ENCODE measurements around the gene ASH1L. TPM values are rescaled to one million over a fixed set of nuclear protein-coding genes. Genes with fewer than 3 reads are reported as not detected.
A peak's percentile ranks its signal among the peaks of the same experiment; 100 is the strongest.
"Not testable (repeated sequence)": the region's sequence is repeated elsewhere in the genome, so short reads cannot be mapped to it uniquely, and the experiment has no call there.

The ASH1L gene
- total RNA-seq, 1 donor from 2014 or later: 17.1 TPM

DNA sequence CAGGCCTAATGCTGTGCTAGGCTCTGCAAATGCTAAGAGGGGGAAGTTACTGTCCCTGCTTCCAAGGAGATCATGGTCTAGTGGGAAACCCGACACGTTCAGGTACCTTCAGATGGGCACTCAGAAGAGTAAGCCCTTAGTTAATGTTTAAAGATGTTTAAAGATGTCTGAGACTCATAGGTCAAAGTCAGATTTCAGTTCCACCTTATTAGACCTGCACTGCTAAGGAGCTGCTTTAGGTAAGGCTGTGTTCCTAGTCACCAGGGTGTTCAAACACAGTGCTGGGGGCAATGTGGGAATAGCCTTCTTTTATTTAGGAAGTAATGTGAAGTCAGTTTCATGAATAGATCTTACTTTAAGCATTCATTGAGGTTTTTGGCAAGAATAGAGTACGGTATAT is 245.7 kb downstream of the ASH1L start:
- ATAC-seq (peak; percentile 8), DNase-seq (ENCODE audit: low spot score) (no peak)

DNA sequence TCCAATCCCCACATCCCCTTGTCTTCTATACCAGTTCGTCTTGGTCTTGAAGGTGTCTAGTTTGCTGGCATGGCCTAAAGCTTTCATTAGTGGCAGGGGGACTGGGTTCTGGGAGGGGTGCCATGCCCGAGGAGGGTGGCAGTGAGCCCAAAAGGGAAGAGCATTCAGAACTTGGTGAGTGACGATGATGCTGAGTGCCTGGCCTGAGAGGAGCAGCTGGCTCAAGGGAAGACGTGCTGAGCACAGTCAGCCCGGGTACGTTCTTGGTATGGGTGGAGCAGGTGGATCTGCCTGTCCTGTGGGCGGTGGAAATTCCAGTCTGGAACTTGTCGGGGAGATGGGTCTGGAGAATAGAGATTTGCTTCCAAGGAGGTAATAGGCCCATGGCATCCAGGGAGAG is 249.3 kb downstream of the ASH1L start:
- ATAC-seq (no peak), DNase-seq (ENCODE audit: low spot score) (no peak)

DNA sequence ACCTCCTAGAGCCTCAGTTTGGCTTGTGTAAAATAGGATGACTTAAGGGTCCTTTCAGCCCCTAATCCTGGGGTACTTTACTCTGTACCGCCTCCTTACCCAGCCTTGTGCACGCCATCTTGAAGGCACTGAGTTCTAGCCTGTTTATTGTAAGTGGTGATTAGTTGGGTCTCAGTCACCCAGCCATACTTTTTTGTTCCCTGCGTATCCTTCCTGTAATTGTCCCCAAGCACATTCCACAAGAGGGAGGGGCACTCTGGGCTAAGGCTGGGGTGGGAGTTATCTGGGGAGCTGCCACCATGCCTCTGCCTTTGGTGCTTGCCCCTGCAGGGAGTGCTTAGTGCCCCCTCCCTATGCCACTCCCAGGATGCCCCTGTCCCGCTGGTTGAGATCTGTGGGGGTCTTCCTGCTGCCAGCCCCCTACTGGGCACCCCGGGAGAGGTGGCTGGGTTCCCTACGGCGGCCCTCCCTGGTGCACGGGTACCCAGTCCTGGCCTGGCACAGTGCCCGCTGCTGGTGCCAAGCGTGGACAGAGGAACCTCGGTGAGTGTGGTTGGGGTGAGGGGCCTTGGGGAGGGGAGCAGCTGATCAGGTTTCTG is 253.1 kb downstream of the ASH1L start:
- DNase-seq (ENCODE audit: low spot score): peak; percentile 70
- no peak for ATAC-seq

DNA sequence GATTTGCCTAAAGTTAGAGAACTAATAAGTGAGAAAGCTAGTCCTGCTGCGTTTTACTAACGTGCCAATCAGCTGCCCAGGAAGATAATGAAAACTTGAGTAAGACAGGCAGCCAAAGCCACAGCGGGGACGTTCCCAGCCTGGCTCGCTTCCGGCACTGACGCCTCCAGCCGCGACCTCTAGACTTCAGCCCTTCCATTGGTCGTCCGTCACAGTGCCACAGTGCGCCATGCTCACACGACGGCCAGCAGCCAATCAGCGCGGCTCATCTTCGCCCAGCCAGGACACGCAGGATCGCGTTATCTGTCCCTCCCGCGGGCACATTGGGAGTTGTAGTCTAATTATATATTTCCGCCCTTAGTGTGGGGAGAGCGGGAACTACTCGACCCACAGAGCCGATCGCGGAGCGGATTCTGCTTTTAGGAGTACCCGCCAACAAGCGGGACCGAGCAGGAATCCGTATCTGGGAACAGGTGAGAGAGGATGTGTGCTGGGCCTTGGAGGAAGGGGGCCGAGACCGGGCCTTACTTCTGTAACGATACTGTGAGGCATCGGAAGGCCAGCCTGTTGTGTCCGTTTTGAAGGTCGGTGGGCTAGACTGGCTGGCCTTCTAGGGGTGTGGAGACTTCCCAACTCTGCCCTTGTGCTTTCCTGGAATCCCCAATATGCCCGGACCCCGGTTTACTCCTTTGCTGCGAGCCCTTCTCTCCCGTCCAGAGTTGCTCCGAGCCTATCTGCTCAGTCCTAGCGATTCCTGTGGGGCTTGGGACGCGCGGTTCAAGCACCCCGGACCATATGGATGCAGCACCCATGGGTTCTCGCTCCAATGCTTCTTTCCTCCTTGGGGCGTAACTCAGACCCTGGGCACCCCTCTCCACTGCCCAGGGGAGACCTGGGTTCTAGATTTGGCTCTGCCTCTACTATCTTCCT is 253.8 kb downstream of the ASH1L start, which contains the start of gene FDPS:
Gene FDPS, plus strand, starts transcription at position 374 of the 930 bp plus-strand sequence. CDS start 924 bp downstream, outside the sequence.
- ATAC-seq (peak; percentile 89), DNase-seq (ENCODE audit: low spot score) (peak; percentile 99)

DNA sequence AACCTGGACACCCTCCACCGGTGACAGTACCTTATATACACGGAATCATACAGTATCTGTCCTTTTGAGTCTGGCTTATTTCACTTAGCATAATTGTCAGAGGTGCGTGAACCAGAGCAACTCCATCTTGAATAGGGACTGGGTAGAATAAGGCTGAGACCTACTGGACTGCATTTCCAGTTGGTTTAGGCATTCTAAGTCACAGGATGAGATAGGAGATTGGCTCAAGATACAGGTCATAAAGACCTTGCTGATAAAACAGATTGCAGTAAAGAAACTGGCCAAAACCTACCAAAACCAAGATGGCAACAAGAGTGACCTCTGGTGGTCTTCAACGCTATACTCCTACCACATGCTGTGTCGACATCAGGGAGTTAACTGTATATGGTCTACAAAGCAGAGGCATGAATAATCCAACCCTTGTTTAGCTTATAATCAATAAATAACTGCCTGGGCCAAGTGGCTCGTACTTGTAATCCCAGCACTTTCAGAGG is 255.3 kb downstream of the ASH1L start:
- no peak for ATAC-seq

DNA sequence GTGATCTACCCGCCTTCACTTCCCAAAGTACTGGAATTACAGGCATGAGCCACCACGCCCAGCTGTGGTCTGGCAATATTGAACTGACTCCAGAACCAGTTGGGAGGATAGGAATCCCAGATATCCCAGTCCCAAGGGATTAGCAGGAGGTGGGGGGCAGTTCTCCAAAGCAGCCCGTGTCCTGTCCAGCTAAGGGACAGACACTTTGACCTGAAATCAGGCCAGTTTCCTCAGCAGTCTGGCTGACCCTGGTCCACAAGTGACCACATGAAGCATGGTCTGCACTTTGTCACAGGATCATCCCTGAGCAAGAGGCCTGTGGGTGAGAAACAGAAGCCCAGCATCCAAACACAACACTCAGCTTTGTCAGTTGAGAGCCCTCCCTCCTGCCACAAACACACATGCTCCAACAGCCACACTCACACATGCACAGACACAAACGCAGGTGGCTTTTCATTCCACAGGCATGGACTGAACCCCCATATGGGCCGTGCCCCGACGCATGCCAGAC is 256.7 kb downstream of the ASH1L start:
- ATAC-seq (peak; percentile 38), DNase-seq (ENCODE audit: low spot score) (peak; percentile 74)

More for the DNA sequence above, 255.3 kb downstream of the ASH1L start:
- DNase-seq (ENCODE audit: low spot score): no peak

DNA sequence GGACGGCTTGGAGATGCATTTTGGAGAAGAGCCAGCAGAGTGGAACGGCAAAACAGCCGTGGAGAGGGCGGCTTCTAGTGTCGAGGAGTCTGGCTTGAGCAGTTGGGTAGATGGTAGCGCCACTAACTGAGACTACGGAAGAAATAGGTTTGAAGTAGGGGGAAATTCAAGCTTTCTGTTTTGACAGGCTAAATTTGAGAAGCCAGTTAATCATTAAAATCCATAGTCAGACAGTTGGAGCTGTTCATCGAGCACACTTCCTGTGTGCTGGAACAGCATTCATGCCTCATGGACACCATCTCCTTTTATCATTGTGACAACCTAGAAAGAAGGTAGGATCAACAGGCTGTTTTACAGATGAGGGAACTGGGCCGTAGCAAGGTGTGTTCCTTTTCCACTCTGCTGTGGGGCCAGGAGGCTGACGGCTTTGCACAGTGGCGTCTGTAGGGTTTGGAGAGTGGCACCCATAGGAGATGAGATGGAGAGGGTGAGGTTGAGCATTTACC is 258.0 kb downstream of the ASH1L start:
- ATAC-seq (peak; percentile 14), DNase-seq (ENCODE audit: low spot score) (no peak)

DNA sequence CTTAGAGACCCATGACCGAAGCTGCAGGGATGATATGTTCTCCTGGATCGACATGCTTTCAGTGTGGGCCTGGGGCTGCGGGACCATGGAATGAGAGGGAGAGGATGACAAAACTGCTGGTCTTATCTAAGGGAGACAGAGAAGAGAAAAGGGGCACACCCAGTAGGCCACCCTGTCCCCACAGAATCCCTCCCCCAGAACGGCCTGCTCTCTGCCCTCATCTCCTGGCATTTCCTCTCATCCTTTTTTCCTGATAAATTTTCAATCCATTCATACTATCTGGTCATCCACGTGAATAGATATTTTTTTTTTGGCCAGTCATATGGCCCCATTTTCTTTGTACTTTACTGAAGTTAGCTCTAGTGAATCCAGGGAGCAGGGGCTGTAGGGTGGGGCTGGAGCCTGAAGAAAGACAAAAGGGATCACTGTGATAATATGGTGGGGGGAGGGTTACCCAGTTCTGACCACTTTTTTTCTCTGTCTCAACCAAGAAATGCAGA is 261.2 kb downstream of the ASH1L start, which contains the start of gene PKLR:
Gene PKLR, minus strand, starts transcription at position 97 of the 500 bp plus-strand sequence. Its CDS starts 43 bp downstream, at position 54.
- ATAC-seq (no peak), DNase-seq (ENCODE audit: low spot score) (no peak)

DNA sequence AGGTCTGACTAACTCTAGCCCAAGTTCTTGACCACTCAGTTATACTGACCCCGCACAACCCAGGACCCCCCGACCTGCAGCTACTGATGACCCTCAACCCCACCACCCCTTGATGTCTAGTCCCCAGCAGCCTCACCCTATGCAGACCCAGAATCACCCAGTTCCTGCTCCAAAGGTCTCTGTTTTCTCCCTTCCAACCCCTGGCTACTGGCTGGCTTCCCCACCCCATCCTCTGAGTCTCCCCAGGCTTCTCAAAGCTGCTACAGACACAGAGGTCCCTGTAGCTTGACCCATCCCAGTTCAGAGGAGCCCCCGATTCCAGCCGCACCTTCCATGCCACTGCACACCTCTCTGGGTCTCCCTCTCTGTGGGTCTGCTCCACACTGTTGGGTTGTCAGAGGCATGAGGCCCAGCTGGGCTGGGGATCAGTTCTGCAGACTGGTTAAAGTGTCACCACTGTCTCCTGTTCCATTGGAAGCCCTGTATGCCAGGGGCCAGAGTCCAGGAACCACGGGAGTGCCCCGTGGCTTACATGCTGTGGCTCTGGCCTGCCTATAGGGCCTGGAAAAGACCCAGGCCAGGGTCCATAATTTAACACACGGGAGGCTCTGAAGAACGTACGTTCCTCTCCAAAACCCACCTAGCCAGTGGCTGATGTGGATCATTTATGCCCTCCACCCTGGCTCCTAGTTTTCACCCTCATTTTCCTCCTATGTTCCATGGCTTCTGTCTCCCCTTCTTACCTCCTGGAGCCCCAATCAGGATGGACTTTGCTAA is 261.9 kb downstream of the ASH1L start:
- ATAC-seq: peak; percentile 89
- peak; percentile 95 for DNase-seq (ENCODE audit: low spot score)

DNA sequence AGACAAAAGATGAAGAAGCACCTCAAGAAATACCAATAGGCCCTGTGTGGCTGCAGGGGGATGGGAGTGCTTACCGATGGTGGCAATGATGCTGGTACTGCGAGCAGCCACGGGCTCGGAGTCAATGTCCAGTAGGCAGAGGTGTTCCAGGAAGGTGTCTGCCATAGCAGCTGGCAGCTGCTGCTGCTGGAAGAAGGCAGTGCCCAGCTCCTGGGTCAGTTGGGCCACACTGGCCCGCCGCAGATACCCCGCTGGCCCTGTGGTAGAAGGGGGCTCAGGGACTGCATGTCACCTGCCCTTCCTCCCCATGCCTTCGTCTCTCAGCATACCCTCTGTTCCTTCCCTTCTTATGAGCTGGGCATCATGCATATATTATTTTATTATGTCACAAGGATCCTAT is 262.6 kb downstream of the ASH1L start:
- DNase-seq (ENCODE audit: low spot score) (no peak), ATAC-seq (peak; percentile 55)

DNA sequence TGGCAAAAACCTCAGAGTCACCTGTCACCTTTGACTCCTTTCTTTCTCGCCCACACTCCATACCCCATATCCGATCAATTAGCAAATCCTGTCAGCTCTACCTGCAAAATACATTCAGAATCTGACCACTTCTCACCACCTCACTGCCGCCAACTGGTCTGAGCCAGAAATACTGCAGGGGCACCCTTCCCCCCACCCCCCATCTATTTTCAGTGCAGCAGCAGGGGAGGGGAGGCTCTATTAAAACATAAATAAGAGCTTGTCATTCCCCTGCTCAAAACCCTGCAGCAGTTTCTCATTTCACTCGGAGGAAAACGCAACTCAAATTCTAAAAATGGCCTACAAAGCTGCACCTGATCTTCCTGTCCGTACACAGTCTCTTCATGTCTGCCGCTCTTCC is 265.2 kb downstream of the ASH1L start:
- ATAC-seq (no peak), DNase-seq (ENCODE audit: low spot score) (no peak)

DNA sequence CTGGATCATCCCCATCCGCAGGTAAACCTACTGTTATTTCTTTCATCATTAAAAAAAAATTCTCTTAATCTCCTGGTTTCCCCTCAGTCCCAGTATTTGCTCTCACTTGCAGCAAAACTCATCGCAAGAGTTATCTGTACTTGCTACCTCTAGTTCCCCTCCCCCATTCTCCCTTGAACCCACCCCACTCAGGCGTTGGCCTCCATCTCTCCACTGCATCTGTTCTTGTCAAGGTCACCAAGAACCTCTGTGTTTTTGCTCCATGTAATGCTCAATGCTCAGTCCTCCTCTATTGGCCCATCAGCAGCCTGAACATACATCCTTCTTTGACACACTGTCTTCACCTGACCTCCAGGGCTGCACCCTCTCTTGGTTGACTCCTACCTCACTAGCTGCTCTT is 265.9 kb downstream of the ASH1L start:
- no peak for ATAC-seq
- no peak for DNase-seq (ENCODE audit: low spot score)

DNA sequence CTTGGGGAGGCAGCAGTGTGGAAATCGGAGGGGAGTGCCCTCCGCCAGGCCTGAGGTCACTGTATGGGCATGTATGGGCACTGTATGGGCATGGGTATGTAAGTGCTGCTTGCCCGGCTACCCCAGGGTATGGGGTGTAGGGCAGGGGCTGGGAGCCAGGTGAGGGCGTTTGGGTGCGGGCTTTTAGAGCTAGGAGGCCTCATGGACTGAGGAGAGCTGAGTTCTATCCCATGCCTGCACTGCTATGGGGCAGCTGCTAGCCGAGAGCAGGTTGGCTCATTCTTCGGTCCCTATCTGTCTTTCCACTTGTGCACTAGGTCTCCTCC is 266.7 kb downstream of the ASH1L start:
- no peak for DNase-seq (ENCODE audit: low spot score)
- no peak for ATAC-seq

DNA sequence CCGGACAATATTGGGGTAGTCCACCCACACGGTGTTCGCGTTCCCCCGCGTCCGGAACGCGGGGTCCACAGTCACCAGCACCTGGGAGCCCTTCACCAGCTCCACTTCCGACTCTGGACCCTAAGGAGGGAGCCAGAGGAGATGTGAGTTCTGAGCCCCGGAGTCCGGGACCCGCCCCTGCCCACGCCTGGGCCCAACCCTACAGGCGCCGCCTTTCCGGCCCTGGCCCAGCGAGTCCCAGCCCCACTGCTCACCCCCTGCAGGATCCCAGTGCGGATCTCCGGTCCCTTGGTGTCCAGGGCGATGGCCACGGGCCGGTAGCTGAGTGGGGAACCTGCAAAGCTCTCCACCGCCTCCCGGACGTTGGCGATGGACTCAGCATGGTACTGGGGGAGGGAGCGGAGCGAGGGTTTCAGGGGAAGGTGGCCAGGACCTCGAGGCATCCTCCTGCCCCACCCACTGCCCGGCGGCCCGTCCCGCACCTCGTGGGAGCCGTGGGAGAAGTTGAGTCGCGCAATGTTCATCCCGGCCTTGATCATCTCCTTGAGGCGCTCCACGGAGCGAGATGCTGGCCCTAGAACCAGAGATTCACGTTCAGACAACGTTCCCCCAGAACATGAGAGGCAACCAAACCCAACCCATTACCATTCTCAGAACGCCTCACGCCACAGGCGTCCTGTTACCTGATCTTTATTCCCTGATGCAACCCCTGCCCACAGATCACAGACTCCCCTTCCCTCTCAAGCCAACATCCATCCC is 267.2 kb downstream of the ASH1L start:
- ATAC-seq: no peak

DNA sequence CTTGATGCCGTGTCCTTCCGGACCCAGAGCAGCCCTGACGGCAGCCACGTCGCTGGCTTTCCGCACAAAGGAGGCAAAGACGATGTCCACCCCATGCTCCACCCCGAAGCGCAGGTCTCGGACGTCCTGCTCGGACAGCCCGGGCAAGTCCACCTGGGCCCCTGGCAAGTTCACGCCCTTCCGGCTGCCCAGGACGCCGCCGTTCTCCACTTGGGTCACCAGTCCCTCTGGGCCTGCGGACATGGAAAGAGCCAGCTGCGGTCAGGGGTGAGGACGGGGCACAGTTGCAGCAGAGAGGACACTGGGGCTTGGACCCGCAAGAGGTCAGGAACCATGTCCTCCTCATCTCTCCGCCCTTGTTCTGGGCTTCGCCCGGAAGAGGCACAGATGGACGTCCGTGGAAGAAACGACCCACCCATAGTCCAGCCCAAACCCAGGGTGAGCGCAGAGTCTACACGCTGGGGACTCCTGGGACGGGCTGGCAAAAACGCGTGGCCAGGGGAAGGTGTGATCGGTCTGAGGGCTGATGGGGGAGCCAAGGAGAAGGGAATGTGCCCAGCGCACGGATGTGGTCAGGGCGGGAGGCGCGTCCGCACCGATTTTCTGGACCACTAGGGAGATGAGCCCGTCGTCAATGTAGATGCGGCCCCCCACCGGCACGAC is 268.0 kb downstream of the ASH1L start:
- DNase-seq (ENCODE audit: low spot score): no peak
- no peak for ATAC-seq

More for the DNA sequence above, 267.2 kb downstream of the ASH1L start:
- no peak for DNase-seq (ENCODE audit: low spot score)

DNA sequence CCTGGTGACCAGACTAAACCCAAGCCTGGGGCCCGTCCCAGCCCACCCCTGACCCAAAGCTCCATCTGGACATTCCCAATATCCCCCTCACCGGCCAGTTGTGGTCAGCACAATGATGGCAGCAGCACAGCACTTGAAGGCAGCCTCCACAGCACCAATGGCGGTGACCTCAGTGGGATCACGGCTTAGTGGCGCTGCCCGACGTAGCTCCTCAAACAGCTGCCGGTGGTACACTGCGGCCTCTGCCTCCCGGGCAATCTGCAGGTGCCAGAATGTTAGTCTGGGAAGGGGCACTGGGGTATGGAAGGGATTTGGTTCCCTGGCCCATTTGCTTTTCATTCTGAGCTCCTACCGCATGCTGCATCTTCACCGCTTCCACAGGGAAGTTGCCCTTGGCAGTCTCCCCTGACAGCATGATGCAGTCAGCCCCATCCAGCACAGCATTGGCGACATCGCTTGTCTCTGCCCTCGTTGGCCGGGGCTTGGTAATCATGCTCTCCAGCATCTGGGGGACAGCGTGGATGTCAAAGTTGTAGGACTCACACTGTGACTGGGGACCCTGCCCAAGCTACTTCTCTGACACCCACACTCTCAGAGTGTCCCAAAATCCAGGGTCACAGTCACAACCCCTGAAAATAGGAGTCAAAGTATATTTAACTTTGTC is 269.4 kb downstream of the ASH1L start:
- ATAC-seq (no peak), DNase-seq (ENCODE audit: low spot score) (no peak)

DNA sequence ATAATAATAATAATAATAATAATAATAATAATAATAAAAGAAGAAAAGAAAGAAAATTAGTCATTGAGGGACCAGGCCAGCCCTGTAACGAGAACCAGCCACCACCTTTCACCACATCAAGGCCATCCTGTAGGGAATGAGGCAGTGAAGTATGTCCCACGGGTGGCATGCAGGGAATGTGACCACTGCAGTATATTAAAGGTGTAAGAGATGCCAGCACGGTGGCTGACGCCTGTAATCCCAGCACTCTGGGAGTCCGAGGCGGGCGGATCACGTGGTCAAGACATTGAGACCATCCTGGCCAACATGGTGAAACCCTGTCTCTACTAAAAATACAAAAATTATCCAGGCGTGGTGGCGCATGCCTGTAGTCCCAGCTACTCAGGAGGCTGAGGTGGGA is 271.6 kb downstream of the ASH1L start:
- DNase-seq (ENCODE audit: low spot score); ATAC-seq: not testable (repeated sequence)

DNA sequence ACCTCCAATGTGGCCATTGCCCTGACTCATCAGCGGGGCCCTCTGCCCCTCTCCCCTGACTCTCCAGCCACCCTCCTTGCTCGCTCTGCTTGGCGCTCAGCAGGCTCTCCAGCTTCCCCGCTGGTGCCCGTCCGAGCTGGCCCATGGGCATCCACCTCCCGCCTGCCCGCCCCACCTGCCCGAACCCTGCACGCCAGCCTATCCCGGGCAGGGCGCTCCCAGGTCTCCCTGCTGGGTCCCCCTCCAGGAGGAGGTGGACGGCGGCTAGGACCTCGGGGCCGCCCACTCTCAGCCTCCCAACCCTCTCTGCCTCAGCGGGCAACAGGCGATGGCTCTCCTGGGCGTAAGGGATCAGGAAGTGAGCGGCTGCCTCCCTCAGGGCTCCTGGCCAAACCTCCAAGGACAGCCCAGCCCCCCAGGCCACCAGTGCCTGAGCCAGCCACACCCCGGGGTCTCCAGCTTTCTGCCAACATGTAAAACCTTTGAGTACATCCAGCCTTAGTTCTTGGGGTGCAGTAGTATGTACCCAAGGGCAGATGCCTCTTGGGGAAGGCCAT is 274.5 kb downstream of the ASH1L start:
- peak; percentile 13 for ATAC-seq
- DNase-seq (ENCODE audit: low spot score): no peak

Data from left lobe of liver (tissue), 2 donors.